Stomach (tissue), 9 donors: ENCODE measurements around the gene OR2M2. TPM values are rescaled to one million over a fixed set of nuclear protein-coding genes. Genes with fewer than 3 reads are reported as not detected.

Source experiments
- DNase-seq, 2 donors: peaks; one replicate each; pipeline versions ENCODE4 v3.0.0 to v3.0.0-alpha.2; 2013 to 2019
- H3K27ac ChIP-seq, 5 donors: fragments of 200-600 bp in 4 of 5; sonication (generic) in 4 of 5; one replicate each; pipeline ENCODE4 v1.5.1; 2013 to 2019; ENCODE audit warnings: mild to moderate bottlenecking in 1 of 5, moderate library complexity in 1 of 5
- H3K27me3 ChIP-seq, 3 donors: fragments of 200-600 bp; sonication (generic); one replicate each; pipeline ENCODE4 v1.5.1; 2017 to 2019; ENCODE audit warnings: mixed run types in 1 of 3
- H3K36me3 ChIP-seq, 4 donors: fragments of 200-600 bp; sonication (generic); 1 replicate in 3 of 4; 2 replicates in 1 of 4; pipeline ENCODE4 v1.5.1; 2016 to 2019
- H3K4me1 ChIP-seq, 4 donors: fragments of 200-600 bp; sonication (generic); one replicate each; pipeline ENCODE4 v1.5.1; 2016 to 2019
- H3K4me3 ChIP-seq, 4 donors: fragments of 200-600 bp; sonication (generic) in 3 of 4; one replicate each; pipeline ENCODE4 v1.5.1; 2016 to 2019; ENCODE audit warnings: mild to moderate bottlenecking in 1 of 4
- H3K9me3 ChIP-seq, 4 donors: fragments of 200-600 bp; sonication (generic); one replicate each; pipeline ENCODE4 v1.5.1; 2016 to 2019
- EP300 ChIP-seq: sonication (generic); formaldehyde crosslinking; IDR thresholded peaks from one replicate; pipeline ENCODE4 v1.6.1; 2017; ENCODE audit warnings: antibody characterized with exemption
- POLR2A ChIP-seq, 4 donors: fragments of 450-650 bp; IDR thresholded peaks; one replicate each; pipeline ENCODE4 v1.6.1; 2016; ENCODE audit warnings: antibody characterized with exemption in 4 of 4, control low read depth in 2 of 4, mild to moderate bottlenecking in 1 of 4, moderate library complexity in 1 of 4
- POLR2AphosphoS5 ChIP-seq, 3 donors: sonication (generic); formaldehyde crosslinking; IDR thresholded peaks; one replicate each; pipeline ENCODE4 v1.6.1; 2016; ENCODE audit warnings: antibody characterized with exemption in 3 of 3
- WGBS, 5 donors: extraction: QIAGEN DNeasy Blood & Tissue Kit in 3 of 5; methylation state at CpG; one replicate each; pipeline versions ENCODE4 v1.1.5 to v1.1.7; 2013 to 2018; 5-methylcytosine and 5-hydroxymethylcytosine counted together
- intact Hi-C: fragments of 100-400 bp; cut with DNase I; formaldehyde crosslinking; loops from one replicate; pipeline ENCODE4 v1.15.1; 2023; ENCODE audit warnings: low total_unique reads
- polyA plus RNA-seq, 3 donors: library from polyadenylated mRNA; stranded (reverse); fragments of 200-250 nt; gene quantifications; one replicate each; pipeline ENCODE4 v1.2.3, GENCODE V29; 2013
- total RNA-seq, 5 donors: library from RNA; depleted of rRNA; stranded (reverse); fragments of >200 nt; gene quantifications; one replicate each; pipeline versions ENCODE4 v1.1.0 to v1.2.3, GENCODE V29; 2014 to 2016
- TF ChIP-seq, protein P1 (sequence below), 7 experiments: fragments of 450-650 bp in 4 of 7; fragments of 200-600 bp in 3 of 7; sonication (generic) in 3 of 7; IDR thresholded peaks; one replicate each; pipeline ENCODE4 v1.5.1; 2016 to 2019; ENCODE audit warnings: antibody characterized with exemption in 7 of 7, control low read depth in 2 of 7, mild to moderate bottlenecking in 1 of 7
- donor health status: healthy with polysubstance abuse.
- donor health status: Bipolar disorder and iron deficiency.
- donor health status: healthy.

OR2M2 gene
- total and polyA plus RNA-seq, 8 donors, result not detected

DNA sequence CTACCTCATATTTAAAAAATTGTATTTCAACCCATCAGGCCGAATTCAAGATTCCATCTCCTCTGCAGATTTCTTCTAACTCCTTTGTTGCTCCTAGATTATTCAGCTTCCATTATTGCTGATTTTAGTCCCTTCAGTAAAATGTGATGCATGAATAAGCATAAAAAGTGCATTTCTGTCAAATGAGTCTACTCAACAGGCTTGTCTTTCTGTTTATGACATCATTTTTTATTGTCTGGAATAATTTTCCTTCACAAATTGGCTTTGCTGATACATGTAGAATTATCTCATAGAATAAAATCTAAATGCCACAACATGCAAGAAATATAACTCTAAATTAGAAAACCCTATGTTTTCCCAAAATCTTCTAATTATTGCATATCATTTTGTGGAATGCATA is 31.3 kb upstream of the OR2M2 start:
- 28 to 43% (median 38%) methylated on average over 1 of the region's 1 CpG for WGBS, 5 donors
- Histone ChIP-seq H3K27me3 (no peaks in the 10 kb centered on the region), H3K9me3 (peaks cover 0 to 12% (median 3%) of the 10 kb centered on the region in 4 donors), H3K27ac (no peak overlapping the region), H3K36me3 (no peaks in the 10 kb centered on the region), H3K4me1 (no peaks in the 10 kb centered on the region), H3K4me3 (no peak overlapping the region)
- DNase-seq, result no peak
- TF ChIP-seq EP300 (no peak), POLR2A (IDR thresholded peaks at IDR 0.05) (no peak), POLR2AphosphoS5 (IDR thresholded peaks at IDR 0.05) (no peak)
- TF ChIP-seq, protein P1, sequence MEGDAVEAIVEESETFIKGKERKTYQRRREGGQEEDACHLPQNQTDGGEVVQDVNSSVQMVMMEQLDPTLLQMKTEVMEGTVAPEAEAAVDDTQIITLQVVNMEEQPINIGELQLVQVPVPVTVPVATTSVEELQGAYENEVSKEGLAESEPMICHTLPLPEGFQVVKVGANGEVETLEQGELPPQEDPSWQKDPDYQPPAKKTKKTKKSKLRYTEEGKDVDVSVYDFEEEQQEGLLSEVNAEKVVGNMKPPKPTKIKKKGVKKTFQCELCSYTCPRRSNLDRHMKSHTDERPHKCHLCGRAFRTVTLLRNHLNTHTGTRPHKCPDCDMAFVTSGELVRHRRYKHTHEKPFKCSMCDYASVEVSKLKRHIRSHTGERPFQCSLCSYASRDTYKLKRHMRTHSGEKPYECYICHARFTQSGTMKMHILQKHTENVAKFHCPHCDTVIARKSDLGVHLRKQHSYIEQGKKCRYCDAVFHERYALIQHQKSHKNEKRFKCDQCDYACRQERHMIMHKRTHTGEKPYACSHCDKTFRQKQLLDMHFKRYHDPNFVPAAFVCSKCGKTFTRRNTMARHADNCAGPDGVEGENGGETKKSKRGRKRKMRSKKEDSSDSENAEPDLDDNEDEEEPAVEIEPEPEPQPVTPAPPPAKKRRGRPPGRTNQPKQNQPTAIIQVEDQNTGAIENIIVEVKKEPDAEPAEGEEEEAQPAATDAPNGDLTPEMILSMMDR (IDR thresholded peaks at IDR 0.05), result no peak
- intact Hi-C loops, result no loop called here

DNA sequence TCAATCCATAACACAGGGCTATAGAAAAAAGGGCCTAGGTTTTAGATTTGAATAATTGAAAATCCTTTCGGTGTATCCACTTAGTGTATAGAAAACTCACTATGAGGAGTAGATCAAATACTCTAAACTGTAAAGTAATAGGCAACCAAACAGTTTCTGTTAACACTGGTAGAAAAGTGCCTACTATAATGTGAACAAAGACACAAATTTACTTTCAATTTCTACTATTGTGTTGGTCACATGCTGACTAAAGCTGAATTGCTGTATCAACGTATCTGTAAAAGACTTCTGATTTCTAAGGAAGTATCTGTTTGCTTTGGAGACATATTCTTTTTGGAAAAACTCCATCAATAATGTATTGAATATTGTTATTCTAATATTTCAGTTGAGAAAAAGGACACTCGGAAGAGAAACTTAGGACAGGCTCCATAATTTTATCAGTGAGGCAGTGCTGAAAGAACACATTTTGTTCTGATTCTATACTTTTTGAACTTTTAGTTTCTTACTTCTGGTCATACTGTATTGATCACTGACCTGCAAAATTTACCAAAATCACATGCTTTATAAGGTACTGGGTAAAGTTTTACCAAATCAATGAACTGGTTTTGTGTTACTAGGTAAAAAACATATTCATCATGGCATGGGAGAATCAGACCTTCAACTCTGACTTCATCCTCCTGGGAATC is 30.0 kb upstream of the OR2M2 start, which contains the start of gene OR2M5:
Gene OR2M5, plus strand, starts transcription at position 636 of the 686 bp plus-strand sequence. Its CDS starts 0 bp downstream, at position 636.
- 81 to 89% (median 86%) methylated on average over 3 of the region's 3 CpGs for WGBS, 5 donors
- peaks cover 0 to 15% (median 3%) of the 10 kb centered on the region in 4 donors for H3K9me3 ChIP-seq
- intact Hi-C loops, result no loop called here

DNA sequence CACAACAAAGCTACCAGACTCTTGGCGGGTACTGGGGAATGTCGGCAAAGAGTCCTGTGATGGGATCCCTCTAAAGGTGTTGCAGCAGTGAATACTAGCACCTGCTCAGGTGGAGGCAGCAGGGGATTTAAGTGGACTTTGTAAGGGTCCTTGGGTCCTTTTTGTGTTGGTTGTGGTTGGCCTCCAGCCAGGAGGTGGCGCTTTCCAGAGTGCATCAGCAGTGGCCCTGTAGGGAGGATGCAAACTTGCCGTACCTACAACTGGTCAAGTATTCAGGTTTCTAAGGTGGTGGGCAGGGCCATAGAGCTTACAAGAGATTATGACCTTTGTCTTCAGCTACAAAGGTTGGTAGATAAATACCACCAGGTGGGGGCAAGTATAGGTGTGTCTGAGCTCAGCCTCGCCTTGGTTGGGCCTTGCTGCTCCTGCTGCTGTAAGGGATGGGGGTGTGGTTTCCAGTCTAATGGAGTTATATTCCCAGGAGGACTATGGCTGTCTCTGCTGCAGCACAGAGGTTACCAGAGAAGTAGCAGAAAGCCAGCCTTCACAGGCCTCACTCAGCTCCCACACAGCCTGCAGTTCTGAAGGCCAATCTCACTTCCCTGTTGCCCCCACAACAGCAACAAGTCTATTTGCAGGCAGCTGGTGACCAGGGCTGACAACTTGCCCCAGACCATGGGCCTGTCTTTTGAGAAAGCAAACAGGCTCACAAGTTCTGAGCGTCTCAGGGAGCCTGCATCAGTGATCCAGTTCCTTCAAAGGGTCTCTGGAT is 22.4 kb upstream of the OR2M2 start:
- H3K36me3 ChIP-seq, result no peaks in the 10 kb centered on the region
- 74 to 85% (median 80%) methylated on average over 6 of the region's 6 CpGs for WGBS, 5 donors
- no peak for DNase-seq
- peaks cover 0 to 12% (median 4%) of the 10 kb centered on the region in 4 donors for H3K9me3 ChIP-seq
- no peaks in the 10 kb centered on the region for H3K27me3 ChIP-seq
- no peak for TF ChIP-seq POLR2AphosphoS5 (IDR thresholded peaks at IDR 0.05)
- TF ChIP-seq, protein P1 (IDR thresholded peaks at IDR 0.05), result no peak
- TF ChIP-seq POLR2A (IDR thresholded peaks at IDR 0.05), result no peak
- no peak for TF ChIP-seq EP300
- intact Hi-C loops, result no loop called here
- H3K4me3 ChIP-seq, result no peak overlapping the region
- no peak overlapping the region for H3K27ac ChIP-seq
- no peaks in the 10 kb centered on the region for H3K4me1 ChIP-seq

More for the DNA sequence above, 30.0 kb upstream of the OR2M2 start, which contains the start of gene OR2M5:
- Histone ChIP-seq H3K4me1 (no peaks in the 10 kb centered on the region), H3K4me3 (no peak within 1 kb of the TSS), H3K27ac (no peak within 1 kb of the TSS), H3K27me3 (no peaks in the 10 kb centered on the region), H3K36me3 (no peaks in the 10 kb centered on the region)
- TF ChIP-seq POLR2AphosphoS5 (IDR thresholded peaks at IDR 0.05) (no peak), POLR2A (IDR thresholded peaks at IDR 0.05) (no peak), EP300 (no peak)
- TF ChIP-seq, protein P1 (IDR thresholded peaks at IDR 0.05), result no peak
- no peak for DNase-seq

DNA sequence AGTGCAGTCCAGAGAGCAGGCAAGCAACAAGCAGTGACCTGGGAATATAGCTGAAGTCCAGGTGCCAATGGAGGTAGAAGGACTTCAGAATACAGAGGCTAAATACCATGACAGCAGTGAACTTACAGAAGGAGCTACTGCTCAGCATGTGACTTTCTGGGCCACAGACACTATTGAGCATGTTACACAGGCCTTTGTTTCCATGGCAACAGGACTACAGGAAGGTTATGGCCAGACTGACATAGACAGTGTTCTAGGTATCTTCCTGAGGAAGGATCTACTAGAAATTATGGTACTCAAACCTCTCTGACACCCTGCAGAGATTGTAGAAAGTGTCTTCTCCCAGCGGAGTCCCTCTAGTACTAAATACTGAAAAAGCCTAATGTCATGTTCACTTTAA is 18.7 kb upstream of the OR2M2 start:
- Histone ChIP-seq H3K9me3 (peaks cover 0 to 4% (median 0%) of the 10 kb centered on the region in 4 donors), H3K27me3 (no peaks in the 10 kb centered on the region), H3K36me3 (no peaks in the 10 kb centered on the region), H3K4me1 (no peaks in the 10 kb centered on the region), H3K27ac (no peak overlapping the region), H3K4me3 (no peak overlapping the region)
- WGBS, 5 donors, result 40 to 84% (median 67%) methylated on average over 1 of the region's 1 CpG
- TF ChIP-seq EP300, result no peak
- no peak for TF ChIP-seq POLR2A (IDR thresholded peaks at IDR 0.05)
- no peak for TF ChIP-seq POLR2AphosphoS5 (IDR thresholded peaks at IDR 0.05)
- TF ChIP-seq, protein P1 (IDR thresholded peaks at IDR 0.05), result no peak
- intact Hi-C loops, result no loop called here
- no peak for DNase-seq
